Effector memory CD4-positive, alpha-beta T cell (primary cell): Measurements from ENCODE around the gene ADCY7.

ENCODE experiments used
- DNase-seq, 3 donors: peaks; one replicate each; pipeline ENCODE4 v3.0.0-alpha.2; 2020
- H3K27ac ChIP-seq: 2 replicates; pipeline ENCODE4 v1.7.0; 2013; ENCODE audit warnings: mild to moderate bottlenecking, low read length, moderate library complexity; ENCODE audit not compliant: insufficient read depth, poor library complexity, severe bottlenecking
- H3K27me3 ChIP-seq: replicated peaks from 2 replicates; pipeline ENCODE4 v1.7.0; 2013; ENCODE audit warnings: mild to moderate bottlenecking, low read length; ENCODE audit not compliant: insufficient read depth, control insufficient read depth, poor library complexity, severe bottlenecking
- H3K36me3 ChIP-seq: 2 replicates; pipeline ENCODE4 v1.7.0; 2013; ENCODE audit warnings: mild to moderate bottlenecking, low read length, moderate library complexity; ENCODE audit not compliant: control insufficient read depth, insufficient read depth
- H3K4me1 ChIP-seq: 2 replicates; pipeline ENCODE4 v1.7.0; 2013; ENCODE audit warnings: low read length, mild to moderate bottlenecking; ENCODE audit not compliant: control insufficient read depth, insufficient read depth, poor library complexity, severe bottlenecking
- H3K4me3 ChIP-seq: 2 replicates; pipeline ENCODE4 v1.7.0; 2013; ENCODE audit warnings: low read length, low read depth, mild to moderate bottlenecking; ENCODE audit not compliant: insufficient read depth, poor library complexity, severe bottlenecking
- H3K9me3 ChIP-seq: 2 replicates; pipeline ENCODE4 v1.7.0; 2013; ENCODE audit warnings: mild to moderate bottlenecking, low read length, moderate library complexity; ENCODE audit not compliant: control insufficient read depth

The ADCY7 gene

GRCh38 chr16:50260206-50261159, 5.9 kb upstream of the ADCY7 start:
- H3K4me3 ChIP-seq, result no peak overlapping the region
- DNase-seq, result no peak
- H3K36me3 ChIP-seq, result no peaks in the 10 kb centered on the region
- H3K27me3 ChIP-seq, result no peaks in the 10 kb centered on the region
- H3K4me1 ChIP-seq, result peaks cover 7% of the 10 kb centered on the region
- H3K9me3 ChIP-seq, result no peaks in the 10 kb centered on the region
- H3K27ac ChIP-seq, result no peak overlapping the region

- H3K9me3 ChIP-seq, result no peaks in the 10 kb centered on the region
- H3K27ac ChIP-seq, result no peak overlapping the region
- no peaks in the 10 kb centered on the region for H3K27me3 ChIP-seq
- H3K4me1 ChIP-seq, result peaks cover 14% of the 10 kb centered on the region
- no peak overlapping the region for H3K4me3 ChIP-seq
- DNase-seq, result no peak
- H3K36me3 ChIP-seq, result no peaks in the 10 kb centered on the region
Measured at GRCh38 chr16:50261160-50261706, 5.1 kb upstream of the ADCY7 start.

- H3K4me1 ChIP-seq, result peaks cover 15% of the 10 kb centered on the region
- no peaks in the 10 kb centered on the region for H3K27me3 ChIP-seq
- H3K27ac ChIP-seq, result no peak overlapping the region
- DNase-seq, result no peak
- H3K4me3 ChIP-seq, result no peak overlapping the region
- no peaks in the 10 kb centered on the region for H3K9me3 ChIP-seq
- no peaks in the 10 kb centered on the region for H3K36me3 ChIP-seq
Measured at GRCh38 chr16:50261707-50262235, 4.6 kb upstream of the ADCY7 start.

GRCh38 chr16:50263060-50263909, 3.1 kb upstream of the ADCY7 start:
- no peaks in the 10 kb centered on the region for H3K9me3 ChIP-seq
- no peaks in the 10 kb centered on the region for H3K27me3 ChIP-seq
- DNase-seq, result no peak
- peaks cover 23% of the 10 kb centered on the region for H3K4me1 ChIP-seq
- H3K27ac ChIP-seq, result no peak overlapping the region
- no peak overlapping the region for H3K4me3 ChIP-seq
- no peaks in the 10 kb centered on the region for H3K36me3 ChIP-seq

- H3K27me3 ChIP-seq, result no peaks in the 10 kb centered on the region
- no peaks in the 10 kb centered on the region for H3K9me3 ChIP-seq
- DNase-seq, result no peak
- peaks cover 29% of the 10 kb centered on the region for H3K4me1 ChIP-seq
- no peaks in the 10 kb centered on the region for H3K36me3 ChIP-seq
- no peak overlapping the region for H3K4me3 ChIP-seq
- no peak overlapping the region for H3K27ac ChIP-seq
Measured at GRCh38 chr16:50263940-50264929, 2.1 kb upstream of the ADCY7 start.

GRCh38 chr16:50265260-50265659, 1.1 kb upstream of the ADCY7 start:
- Histone ChIP-seq H3K4me3 (peak overlapping the region; percentile 0), H3K27ac (peak overlapping the region; percentile 83), H3K36me3 (no peaks in the 10 kb centered on the region), H3K27me3 (no peaks in the 10 kb centered on the region), H3K4me1 (peaks cover 38% of the 10 kb centered on the region), H3K9me3 (no peaks in the 10 kb centered on the region)
- DNase-seq, result peak in 1 of 3 donors; percentile 22

GRCh38 chr16:50265716-50266336, 525 bp upstream of the ADCY7 start:
- peak overlapping the region; percentile 83 for H3K4me3 ChIP-seq
- peaks cover 43% of the 10 kb centered on the region for H3K4me1 ChIP-seq
- H3K27me3 ChIP-seq, result no peaks in the 10 kb centered on the region
- H3K36me3 ChIP-seq, result no peaks in the 10 kb centered on the region
- H3K9me3 ChIP-seq, result no peaks in the 10 kb centered on the region
- DNase-seq, result no peak
- peak overlapping the region; percentile 83 for H3K27ac ChIP-seq

GRCh38 chr16:50267151-50267631, 840 bp downstream of the ADCY7 start:
- peaks cover 7% of the 10 kb centered on the region for H3K36me3 ChIP-seq
- H3K4me3 ChIP-seq, result peak overlapping the region; percentile 83
- peak overlapping the region; percentile 83 for H3K27ac ChIP-seq
- DNase-seq, result no peak
- H3K9me3 ChIP-seq, result no peaks in the 10 kb centered on the region
- peaks cover 57% of the 10 kb centered on the region for H3K4me1 ChIP-seq
- H3K27me3 ChIP-seq, result no peaks in the 10 kb centered on the region
